IMR-90 (cell line): ENCODE measurements around the gene MARS1.

Experiments
- MAFK ChIP-seq: IDR thresholded peaks from 2 replicates; pipeline ENCODE4 v1.6.1; 2012; ENCODE audit warnings: low read depth, low read length, improper control_type of control experiment
- RFX5 ChIP-seq: IDR thresholded peaks from 2 replicates; pipeline ENCODE4 v1.8.0; 2012; ENCODE audit warnings: low read depth, mild to moderate bottlenecking, low read length, moderate library complexity
- TF ChIP-seq, protein P1 (sequence below): conservative IDR thresholded peaks from 2 replicates; pipeline ENCODE4 v1.5.1; 2012; ENCODE audit warnings: mild to moderate bottlenecking, low read depth, low read length, improper control_type of control experiment

DNA sequence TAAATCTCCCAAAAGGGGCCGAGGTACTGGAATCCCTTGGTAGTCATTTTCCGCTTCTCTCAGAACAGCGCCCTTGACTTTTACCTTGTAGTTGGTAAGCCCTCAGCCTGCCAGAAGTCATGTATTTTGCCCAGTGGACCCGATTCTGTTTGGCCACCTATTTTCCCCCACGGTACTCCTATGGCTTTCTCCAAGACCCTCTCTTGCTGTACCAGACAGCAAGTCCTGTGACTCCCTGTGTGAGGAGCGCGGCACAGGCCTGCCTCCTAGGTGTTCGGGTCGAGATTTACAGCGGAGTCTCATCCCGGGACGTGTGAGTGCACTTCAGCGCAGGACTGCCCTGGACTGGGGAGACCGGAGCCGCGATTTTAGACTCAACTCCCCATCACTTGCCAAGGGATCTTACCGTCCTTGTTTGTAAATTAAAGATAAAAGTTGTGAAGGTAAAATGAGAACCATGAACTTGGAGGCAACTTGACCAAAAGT, 33.7 kb downstream of the MARS1 start:
- TF ChIP-seq, protein P1, sequence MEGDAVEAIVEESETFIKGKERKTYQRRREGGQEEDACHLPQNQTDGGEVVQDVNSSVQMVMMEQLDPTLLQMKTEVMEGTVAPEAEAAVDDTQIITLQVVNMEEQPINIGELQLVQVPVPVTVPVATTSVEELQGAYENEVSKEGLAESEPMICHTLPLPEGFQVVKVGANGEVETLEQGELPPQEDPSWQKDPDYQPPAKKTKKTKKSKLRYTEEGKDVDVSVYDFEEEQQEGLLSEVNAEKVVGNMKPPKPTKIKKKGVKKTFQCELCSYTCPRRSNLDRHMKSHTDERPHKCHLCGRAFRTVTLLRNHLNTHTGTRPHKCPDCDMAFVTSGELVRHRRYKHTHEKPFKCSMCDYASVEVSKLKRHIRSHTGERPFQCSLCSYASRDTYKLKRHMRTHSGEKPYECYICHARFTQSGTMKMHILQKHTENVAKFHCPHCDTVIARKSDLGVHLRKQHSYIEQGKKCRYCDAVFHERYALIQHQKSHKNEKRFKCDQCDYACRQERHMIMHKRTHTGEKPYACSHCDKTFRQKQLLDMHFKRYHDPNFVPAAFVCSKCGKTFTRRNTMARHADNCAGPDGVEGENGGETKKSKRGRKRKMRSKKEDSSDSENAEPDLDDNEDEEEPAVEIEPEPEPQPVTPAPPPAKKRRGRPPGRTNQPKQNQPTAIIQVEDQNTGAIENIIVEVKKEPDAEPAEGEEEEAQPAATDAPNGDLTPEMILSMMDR: no peak; the same call in 1 of the 2 replicates
- TF ChIP-seq RFX5 (no peak), MAFK (no peak)
